ENCODE measurements around the gene AKAP7.

- TF ChIP-seq, protein P1, sequence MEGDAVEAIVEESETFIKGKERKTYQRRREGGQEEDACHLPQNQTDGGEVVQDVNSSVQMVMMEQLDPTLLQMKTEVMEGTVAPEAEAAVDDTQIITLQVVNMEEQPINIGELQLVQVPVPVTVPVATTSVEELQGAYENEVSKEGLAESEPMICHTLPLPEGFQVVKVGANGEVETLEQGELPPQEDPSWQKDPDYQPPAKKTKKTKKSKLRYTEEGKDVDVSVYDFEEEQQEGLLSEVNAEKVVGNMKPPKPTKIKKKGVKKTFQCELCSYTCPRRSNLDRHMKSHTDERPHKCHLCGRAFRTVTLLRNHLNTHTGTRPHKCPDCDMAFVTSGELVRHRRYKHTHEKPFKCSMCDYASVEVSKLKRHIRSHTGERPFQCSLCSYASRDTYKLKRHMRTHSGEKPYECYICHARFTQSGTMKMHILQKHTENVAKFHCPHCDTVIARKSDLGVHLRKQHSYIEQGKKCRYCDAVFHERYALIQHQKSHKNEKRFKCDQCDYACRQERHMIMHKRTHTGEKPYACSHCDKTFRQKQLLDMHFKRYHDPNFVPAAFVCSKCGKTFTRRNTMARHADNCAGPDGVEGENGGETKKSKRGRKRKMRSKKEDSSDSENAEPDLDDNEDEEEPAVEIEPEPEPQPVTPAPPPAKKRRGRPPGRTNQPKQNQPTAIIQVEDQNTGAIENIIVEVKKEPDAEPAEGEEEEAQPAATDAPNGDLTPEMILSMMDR (IDR thresholded peaks at IDR 0.05; ENCODE audit: borderline replicate concordance, extremely low read depth, low read length, poor library complexity, severe bottlenecking), result no peak
- TF ChIP-seq EZH2 (IDR thresholded peaks at IDR 0.05; ENCODE audit: borderline replicate concordance, low read depth, low read length, severe bottlenecking), result no peak
These were observed 115.7 kb downstream of the AKAP7 start for GRCh38 chr6:131250936-131251335.
